PFSK-1 (cell line): ENCODE measurements around the gene ELF4.

Source experiments
- POLR2AphosphoS5 ChIP-seq: IDR thresholded peaks from 2 replicates; pipeline ENCODE4 v1.6.1; 2012; ENCODE audit warnings: low read depth, mild to moderate bottlenecking, control low read depth, low read length, moderate library complexity
- REST ChIP-seq, 2 experiments: IDR thresholded peaks; 2 replicates each; pipeline versions ENCODE4 v1.6.1 to v1.8.0; 2011 to 2012; ENCODE audit warnings: low read depth in 2 of 2, low read length in 2 of 2, control low read depth in 1 of 2, inconsistent platforms in 1 of 2, mild to moderate bottlenecking in 1 of 2, moderate library complexity in 1 of 2; ENCODE audit not compliant: insufficient read depth in 1 of 2
- SIN3A ChIP-seq: IDR thresholded peaks from 2 replicates; pipeline ENCODE4 v1.6.1; 2012; ENCODE audit warnings: mild to moderate bottlenecking, low read length, moderate library complexity, borderline replicate concordance; ENCODE audit not compliant: insufficient read depth
- TAF1 ChIP-seq: IDR thresholded peaks from 2 replicates; pipeline ENCODE4 v1.6.1; 2012; ENCODE audit warnings: low read length, control low read depth, borderline replicate concordance; ENCODE audit not compliant: insufficient read depth

- TF ChIP-seq SIN3A (no peak), REST (IDR thresholded peaks at IDR 0.05; ENCODE audit: insufficient read depth in 1 of 2, low read depth in 2 of 2, low read length in 2 of 2) (no peak), POLR2AphosphoS5 (no peak), TAF1 (no peak)
These were observed 34.8 kb upstream of the ELF4 start for GRCh38 chrX:130145123-130145522.
